Measurements from ENCODE around the gene OR2H2. TPM values are rescaled to one million over a fixed set of nuclear protein-coding genes. Genes with fewer than 3 reads are reported as not detected.

The OR2H2 gene
- total RNA-seq, 1 donor, result not detected

- TF ChIP-seq, protein P1, sequence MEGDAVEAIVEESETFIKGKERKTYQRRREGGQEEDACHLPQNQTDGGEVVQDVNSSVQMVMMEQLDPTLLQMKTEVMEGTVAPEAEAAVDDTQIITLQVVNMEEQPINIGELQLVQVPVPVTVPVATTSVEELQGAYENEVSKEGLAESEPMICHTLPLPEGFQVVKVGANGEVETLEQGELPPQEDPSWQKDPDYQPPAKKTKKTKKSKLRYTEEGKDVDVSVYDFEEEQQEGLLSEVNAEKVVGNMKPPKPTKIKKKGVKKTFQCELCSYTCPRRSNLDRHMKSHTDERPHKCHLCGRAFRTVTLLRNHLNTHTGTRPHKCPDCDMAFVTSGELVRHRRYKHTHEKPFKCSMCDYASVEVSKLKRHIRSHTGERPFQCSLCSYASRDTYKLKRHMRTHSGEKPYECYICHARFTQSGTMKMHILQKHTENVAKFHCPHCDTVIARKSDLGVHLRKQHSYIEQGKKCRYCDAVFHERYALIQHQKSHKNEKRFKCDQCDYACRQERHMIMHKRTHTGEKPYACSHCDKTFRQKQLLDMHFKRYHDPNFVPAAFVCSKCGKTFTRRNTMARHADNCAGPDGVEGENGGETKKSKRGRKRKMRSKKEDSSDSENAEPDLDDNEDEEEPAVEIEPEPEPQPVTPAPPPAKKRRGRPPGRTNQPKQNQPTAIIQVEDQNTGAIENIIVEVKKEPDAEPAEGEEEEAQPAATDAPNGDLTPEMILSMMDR (IDR thresholded peaks at IDR 0.05; ENCODE audit: extremely low read depth, low read depth, low read length), result no peak
- Histone ChIP-seq H3K36me3 (ENCODE audit: insufficient read depth, low read length) (no peaks in the 10 kb centered on the region), H3K27me3 (ENCODE audit: insufficient read depth, low read length) (no peaks in the 10 kb centered on the region), H3K27ac (ENCODE audit: low read depth, low read length) (no peak within 1 kb of the TSS), H4K20me1 (ENCODE audit: insufficient read depth, low read length) (peaks cover 7% of the 10 kb centered on the region), H3K4me3 (ENCODE audit: insufficient read depth, low read length) (peak within 1 kb of the TSS; percentile 78), H3K4me1 (ENCODE audit: insufficient read depth, low read length) (peaks cover 24% of the 10 kb centered on the region), H2AFZ (ENCODE audit: low read length) (peak within 1 kb of the TSS; percentile 85), H3K79me2 (ENCODE audit: insufficient read depth, low read length) (peaks cover 3% of the 10 kb centered on the region), H3K4me2 (ENCODE audit: insufficient read depth, low read length) (peak within 1 kb of the TSS; percentile 89), H3K9me3 (ENCODE audit: low read depth, low read length) (no peaks in the 10 kb centered on the region)
- peak; percentile 99 for DNase-seq (ENCODE audit: insufficient read length, low spot score, missing footprints)
These were observed 48.0 kb downstream of the OR2H2 start, which contains the start of gene GABBR1 for GRCh38 chr6:29632789-29633533. Gene GABBR1 (minus strand): TSS chr6:29633183. CDS start chr6:29632385, 798 bp downstream.

GRCh38 chr6:29633534-29633905 lies 48.6 kb downstream of the OR2H2 start:
- no peak for DNase-seq (ENCODE audit: insufficient read length, low spot score, missing footprints)
- peak overlapping the region; percentile 85 for H2AFZ ChIP-seq (ENCODE audit: low read length)
- H3K27ac ChIP-seq (ENCODE audit: low read depth, low read length), result no peak overlapping the region

GRCh38 chr6:29637247-29637646 lies 52.3 kb downstream of the OR2H2 start:
- no peak for DNase-seq (ENCODE audit: insufficient read length, low spot score, missing footprints)
- no peak overlapping the region for H3K4me3 ChIP-seq (ENCODE audit: insufficient read depth, low read length)
- no peaks in the 10 kb centered on the region for H3K79me2 ChIP-seq (ENCODE audit: insufficient read depth, low read length)
- no peak overlapping the region for H3K27ac ChIP-seq (ENCODE audit: low read depth, low read length)
- TF ChIP-seq, protein P1 (IDR thresholded peaks at IDR 0.05; ENCODE audit: extremely low read depth, low read depth, low read length), result no peak
- no peaks in the 10 kb centered on the region for H3K9me3 ChIP-seq (ENCODE audit: low read depth, low read length)
- no peaks in the 10 kb centered on the region for H3K4me1 ChIP-seq (ENCODE audit: insufficient read depth, low read length)
- H3K4me2 ChIP-seq (ENCODE audit: insufficient read depth, low read length), result no peak overlapping the region
- no peaks in the 10 kb centered on the region for H3K36me3 ChIP-seq (ENCODE audit: insufficient read depth, low read length)
- H4K20me1 ChIP-seq (ENCODE audit: insufficient read depth, low read length), result no peaks in the 10 kb centered on the region
- H2AFZ ChIP-seq (ENCODE audit: low read length), result no peak overlapping the region
- peaks cover 3% of the 10 kb centered on the region for H3K27me3 ChIP-seq (ENCODE audit: insufficient read depth, low read length)

More at GRCh38 chr6:29633534-29633905, 48.6 kb downstream of the OR2H2 start:
- TF ChIP-seq, protein P1 (IDR thresholded peaks at IDR 0.05; ENCODE audit: extremely low read depth, low read depth, low read length), result no peak
- peaks cover 3% of the 10 kb centered on the region for H3K79me2 ChIP-seq (ENCODE audit: insufficient read depth, low read length)
- H3K27me3 ChIP-seq (ENCODE audit: insufficient read depth, low read length), result no peaks in the 10 kb centered on the region
- H3K4me1 ChIP-seq (ENCODE audit: insufficient read depth, low read length), result peaks cover 20% of the 10 kb centered on the region
- no peaks in the 10 kb centered on the region for H3K36me3 ChIP-seq (ENCODE audit: insufficient read depth, low read length)
- H3K4me3 ChIP-seq (ENCODE audit: insufficient read depth, low read length), result peak overlapping the region; percentile 78
- peaks cover 7% of the 10 kb centered on the region for H4K20me1 ChIP-seq (ENCODE audit: insufficient read depth, low read length)
- no peaks in the 10 kb centered on the region for H3K9me3 ChIP-seq (ENCODE audit: low read depth, low read length)
- H3K4me2 ChIP-seq (ENCODE audit: insufficient read depth, low read length), result peak overlapping the region; percentile 89

Small RNA genes lying within 50 kb of the gene (small RNA-seq; reads per million reads assigned to genes)
- gene SNORD32B (not detected), gene SUMO2P1 (not detected), gene TMEM183AP1 (not detected)

Other genes starting within 250 kb of the OR2H2 start
- gene OR5V1, start 216.3 kb upstream of the OR2H2 start, total RNA-seq, result not detected in 2 replicates
- not detected in 2 replicates for gene OR12D3, start 209.8 kb upstream of the OR2H2 start, total RNA-seq
- not detected in 2 replicates for gene OR12D2, start 189.5 kb upstream of the OR2H2 start, total RNA-seq
- gene OR12D1, start 170.2 kb upstream of the OR2H2 start, total RNA-seq, result not detected in 2 replicates
- not detected in 2 replicates for gene OR10C1, start 145.8 kb upstream of the OR2H2 start, total RNA-seq
- gene OR11A1, start 128.1 kb upstream of the OR2H2 start, total RNA-seq, result not detected in 2 replicates
- gene OR2H1, start 128.0 kb upstream of the OR2H2 start, total RNA-seq, result not detected in 2 replicates
- gene MAS1L, start 97.2 kb upstream of the OR2H2 start, total RNA-seq, result not detected in 2 replicates
- not detected in 2 replicates for gene UBD, start 25.4 kb upstream of the OR2H2 start, total RNA-seq
- 7.6 and 10.9 TPM in 2 replicates for gene GABBR1, start 48.1 kb downstream of the OR2H2 start, total RNA-seq
- gene MOG, start 72.0 kb downstream of the OR2H2 start, total RNA-seq, result not detected in 2 replicates
- 0.36 and 0.59 TPM in 2 replicates for gene ZFP57, start 96.0 kb downstream of the OR2H2 start, total RNA-seq
- 30.4 and 44.2 TPM in 2 replicates for gene HLA-F, start 138.3 kb downstream of the OR2H2 start, total RNA-seq
- not detected in 2 replicates for gene HLA-G, start 242.7 kb downstream of the OR2H2 start, total RNA-seq

All from osteoblast (primary cell).